Stimulated activated CD8-positive, alpha-beta memory T cell treated with anti-CD3 and anti-CD28 coated beads, Interleukin-4, amount 100 ng/mL, for 1 hour (primary cell): ENCODE measurements around the gene ZNF692.
"Not testable (repeated sequence)": the region's sequence is repeated elsewhere in the genome, so short reads cannot be mapped to it uniquely, and the experiment has no call there.

ENCODE experiments used
- DNase-seq, 2 donors: peaks; one replicate each; pipeline ENCODE4 v3.0.0-alpha.2; 2020; ENCODE audit warnings: low read depth in 2 of 2, low spot score in 1 of 2

Gene ZNF692

DNA sequence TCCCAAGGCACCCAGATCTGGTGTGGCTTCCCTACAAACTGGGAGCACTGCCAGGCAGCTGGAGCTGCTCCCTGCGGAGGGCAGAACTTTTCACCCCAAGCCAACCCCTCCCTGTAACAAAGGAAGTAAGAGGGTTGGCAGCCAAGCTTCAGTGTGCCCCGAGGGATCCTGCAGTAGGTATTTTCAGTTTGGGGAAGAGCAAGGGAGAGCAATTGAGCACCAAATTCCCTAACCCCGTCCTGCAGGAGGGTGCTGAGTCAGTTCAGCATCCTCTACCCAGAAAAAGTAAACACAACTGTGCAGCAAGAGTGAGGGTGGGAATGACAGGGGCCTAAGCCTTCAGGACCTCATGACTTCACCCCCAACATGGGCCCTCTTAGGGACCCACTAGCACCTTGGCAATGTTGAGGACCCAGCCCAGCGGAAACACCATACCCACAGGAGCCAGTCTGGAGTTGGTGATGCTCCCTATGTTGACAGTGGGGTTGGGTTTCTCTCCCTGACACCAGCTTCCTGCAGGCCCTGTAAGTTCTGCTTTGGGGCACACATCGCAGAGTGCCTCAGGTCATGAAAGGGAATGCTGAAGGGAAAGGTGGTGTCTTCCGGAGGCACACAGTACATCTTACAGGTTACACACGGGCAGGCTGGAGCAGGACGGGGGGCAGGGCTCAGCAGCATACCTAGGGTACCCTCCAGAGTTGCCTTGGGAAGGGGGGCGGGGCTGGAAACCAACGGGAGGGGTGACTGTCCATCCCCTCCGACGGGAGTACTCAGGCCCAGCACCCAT is 48.0 kb downstream of the ZNF692 start:
- no peak for DNase-seq

DNA sequence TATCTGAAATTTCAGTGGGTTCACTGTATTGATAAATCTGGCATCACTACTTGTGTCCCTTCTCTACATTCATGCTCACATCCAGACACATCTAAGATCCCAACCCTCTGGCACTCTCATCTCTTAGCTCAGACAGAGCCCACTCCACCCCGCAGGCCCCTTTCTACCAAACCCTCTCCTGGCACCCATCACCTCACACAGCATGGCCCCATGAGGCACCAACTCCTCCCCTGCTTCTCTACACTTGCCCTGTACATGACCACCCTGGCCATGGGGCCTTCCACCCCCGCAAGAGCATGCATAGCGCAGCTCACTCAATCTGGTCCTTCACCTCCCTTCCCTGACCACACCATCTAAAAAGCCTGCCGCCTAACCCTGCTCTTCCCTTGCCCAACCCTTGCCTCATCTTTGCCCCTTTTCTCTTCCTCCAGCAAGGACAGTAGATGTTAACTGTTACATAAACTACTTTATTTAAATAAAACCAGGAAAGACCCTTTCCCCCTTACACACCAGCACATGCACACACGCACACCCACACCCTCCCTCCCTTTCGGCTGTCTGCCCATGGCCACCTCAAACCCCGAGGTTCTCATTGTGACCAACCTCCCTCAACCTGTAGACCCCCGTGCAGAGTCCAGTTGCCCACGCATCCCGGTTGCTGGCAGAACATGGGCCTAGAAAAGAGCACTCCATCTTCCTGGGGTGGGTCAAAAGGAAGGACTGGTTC is 48.7 kb downstream of the ZNF692 start:
- no peak for DNase-seq

DNA sequence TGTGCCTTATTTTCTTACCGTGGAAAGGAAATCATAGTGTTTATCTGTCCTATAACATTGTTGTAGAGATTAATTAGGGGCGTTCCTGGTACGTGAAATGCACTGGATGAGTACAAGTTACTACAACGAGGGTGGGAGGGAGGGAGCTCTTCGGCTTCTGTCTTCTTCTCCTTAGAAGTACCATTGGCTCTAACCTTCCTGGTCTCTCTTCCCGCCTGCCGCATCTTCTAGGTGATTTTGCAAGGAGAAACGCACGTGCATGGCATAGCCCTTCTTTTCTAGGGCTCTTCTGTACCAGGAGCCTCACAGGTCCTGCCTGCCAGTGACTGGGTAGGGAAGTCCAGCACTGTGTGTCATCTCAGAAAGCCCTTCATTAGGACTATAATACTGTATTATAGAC is 50.0 kb downstream of the ZNF692 start:
- no peak for DNase-seq

DNA sequence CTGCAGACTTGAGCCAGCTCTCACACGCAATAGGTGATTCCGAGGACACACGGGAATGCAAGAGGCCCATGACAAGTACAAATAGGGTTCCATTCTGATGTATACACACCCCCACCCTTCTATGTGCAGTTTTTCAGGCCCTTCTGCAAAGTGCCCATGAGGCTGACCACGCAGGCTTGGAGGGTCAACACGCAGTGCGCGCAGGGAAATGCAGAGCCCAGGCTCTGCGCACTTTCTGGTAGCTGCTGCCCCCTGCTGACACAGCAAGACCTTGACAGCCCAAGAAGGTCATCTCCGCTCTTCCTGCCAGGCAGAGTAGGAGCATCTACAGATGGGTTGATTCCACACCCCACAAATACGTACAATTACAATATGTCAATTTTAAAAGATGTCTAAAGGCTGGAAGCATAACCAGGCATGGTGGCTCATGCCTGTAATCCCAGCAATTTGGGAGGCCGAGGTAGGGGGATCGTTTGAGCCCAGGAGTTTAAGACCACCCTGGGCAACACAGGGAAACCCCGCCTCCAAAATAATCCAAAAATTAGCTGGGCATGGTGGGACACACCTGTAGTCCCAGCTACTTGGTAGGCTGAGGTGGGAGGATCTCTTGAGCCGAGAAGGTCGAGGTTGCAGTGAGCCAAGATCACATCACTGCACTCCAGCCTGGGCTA is 51.7 kb downstream of the ZNF692 start:
- DNase-seq, result no peak

DNA sequence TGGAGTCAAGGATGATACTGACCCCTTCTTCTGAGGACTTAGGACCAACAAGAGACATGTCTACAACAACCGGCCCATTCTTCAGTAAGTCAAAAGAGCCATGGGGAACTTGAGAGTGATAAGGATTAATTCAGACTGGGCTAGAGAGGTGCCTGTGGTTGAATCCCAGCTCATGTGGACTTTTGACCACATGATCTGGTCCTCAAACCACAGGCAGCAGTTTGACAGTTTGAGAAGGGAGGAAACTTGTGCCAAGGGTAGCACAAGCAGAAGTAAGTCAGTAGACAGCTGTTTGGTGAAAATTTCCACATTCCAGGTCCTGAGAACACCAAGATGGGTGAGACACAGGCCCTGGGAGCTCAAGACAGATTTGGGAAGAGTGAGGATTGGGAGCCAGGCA is 53.0 kb downstream of the ZNF692 start:
- DNase-seq, result no peak

DNA sequence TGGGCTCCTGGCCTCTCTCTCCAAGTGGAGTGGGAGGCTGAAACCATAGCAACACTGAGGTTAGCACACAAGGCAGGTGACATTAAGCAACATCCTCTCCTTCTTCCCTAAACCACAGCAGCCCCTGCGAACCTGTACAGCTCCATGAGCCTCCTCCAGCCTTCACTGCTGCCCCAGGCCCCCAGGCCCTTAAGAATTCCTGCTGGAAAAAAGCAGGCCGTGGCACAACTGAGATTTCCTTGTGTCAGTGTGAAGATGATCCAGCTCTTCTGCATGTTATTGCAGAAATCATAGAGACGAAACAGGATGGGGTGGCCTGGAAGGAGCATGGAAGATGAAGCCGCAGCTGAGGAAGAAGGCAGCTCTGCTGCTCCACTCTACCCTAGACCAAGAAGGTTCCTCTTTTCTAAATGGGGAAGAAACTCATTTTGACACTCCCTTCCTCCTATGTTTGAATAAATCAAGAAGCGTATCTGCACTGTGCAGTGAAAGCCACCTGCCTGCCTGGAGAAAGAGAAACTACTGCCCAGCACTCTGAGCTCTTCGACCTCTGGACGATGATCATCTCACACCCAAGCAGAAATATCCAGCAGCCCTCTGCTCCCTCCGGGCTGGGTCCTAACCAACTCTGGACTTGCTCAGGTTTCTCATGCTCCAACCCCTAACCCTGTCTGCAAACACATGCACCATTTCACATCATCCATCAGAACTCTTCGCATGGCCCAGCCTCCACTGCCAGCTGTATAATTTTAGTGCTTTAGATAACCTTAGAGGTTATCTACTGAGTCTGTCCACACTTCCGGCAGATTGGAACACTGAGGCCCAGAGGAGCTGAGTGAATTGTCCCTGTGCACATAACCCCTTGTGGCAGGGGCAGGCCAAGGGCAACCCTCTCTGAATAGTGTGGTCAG is 53.9 kb downstream of the ZNF692 start:
- DNase-seq, result no peak

DNA sequence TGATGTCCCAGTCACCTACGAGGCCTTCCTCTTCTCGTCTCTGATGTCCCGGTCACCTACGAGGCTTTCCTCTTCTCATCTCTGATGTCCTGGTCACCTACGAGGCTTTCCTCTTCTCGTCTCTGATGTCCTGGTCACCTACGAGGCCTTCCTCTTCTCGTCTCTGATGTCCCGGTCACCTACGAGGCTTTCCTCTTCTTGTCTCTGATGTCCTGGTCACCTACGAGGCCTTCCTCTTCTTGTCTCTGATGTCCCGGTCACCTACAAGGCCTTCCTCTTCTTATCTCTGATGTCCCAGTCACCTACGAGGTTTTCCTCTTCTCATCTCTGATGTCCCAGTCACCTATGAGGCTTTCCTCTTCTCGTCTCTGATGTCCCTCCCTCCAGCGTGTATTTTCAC is 55.4 kb downstream of the ZNF692 start:
- not testable (repeated sequence) for DNase-seq

DNA sequence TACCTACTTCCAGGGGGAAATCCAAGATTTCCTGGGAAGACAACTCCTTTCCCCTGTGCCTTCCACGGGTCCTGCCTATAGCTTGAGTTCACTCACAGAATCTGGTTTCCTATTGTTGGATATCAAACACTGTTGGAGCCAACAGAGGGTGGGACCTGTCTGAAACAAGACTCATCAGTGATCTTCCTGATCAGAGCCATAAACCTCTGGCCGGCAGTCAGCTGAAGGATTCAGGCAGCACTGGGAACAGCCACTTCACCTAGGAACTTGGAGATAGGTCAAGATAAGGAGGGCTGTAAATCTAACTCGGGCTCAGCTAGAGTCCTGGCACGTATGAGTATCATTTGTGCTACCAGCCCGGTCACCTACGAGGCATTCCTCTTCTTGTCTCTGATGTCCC is 56.4 kb downstream of the ZNF692 start:
- no peak for DNase-seq

DNA sequence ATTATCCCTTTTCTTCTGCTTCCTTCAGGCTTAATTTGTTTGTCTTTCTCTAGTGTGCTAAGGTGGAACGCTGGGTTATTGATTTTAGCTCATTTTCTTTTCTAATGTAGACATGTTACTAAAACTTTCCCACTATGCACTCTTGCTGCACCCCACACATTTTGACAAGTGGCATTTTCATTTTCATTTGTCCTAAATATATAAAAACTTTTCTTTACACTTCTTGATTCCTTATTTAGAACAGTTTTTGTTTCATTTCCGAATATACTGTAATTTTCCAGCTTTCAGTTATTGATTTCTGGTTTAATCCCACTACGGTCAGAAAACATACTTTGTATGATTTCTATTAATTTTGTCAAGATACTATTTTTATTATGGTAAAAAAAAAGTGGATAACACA is 58.4 kb downstream of the ZNF692 start:
- DNase-seq, result no peak
